KMS-11 (cell line): ENCODE measurements around the gene CCDC141.

Experiments used
- H2AFZ ChIP-seq: fragments of 200-600 bp; sonication (generic); 2 replicates; pipeline ENCODE4 v1.6.1; 2016; ENCODE audit warnings: antibody characterized with exemption, mixed run types, low read depth
- H3K27ac ChIP-seq: fragments of 200-600 bp; sonication (generic); 2 replicates; pipeline ENCODE4 v1.6.1; 2016; ENCODE audit warnings: mild to moderate bottlenecking, mixed run types
- H3K27me3 ChIP-seq: fragments of 200-600 bp; sonication (generic); 2 replicates; pipeline ENCODE4 v1.6.1; 2017; ENCODE audit warnings: mild to moderate bottlenecking, low read depth, mixed run types, moderate library complexity; ENCODE audit not compliant: insufficient read depth
- H3K36me3 ChIP-seq: fragments of 200-600 bp; sonication (generic); 2 replicates; pipeline ENCODE4 v1.6.1; 2017; ENCODE audit warnings: mild to moderate bottlenecking, mixed run types; ENCODE audit not compliant: insufficient read depth
- H3K4me1 ChIP-seq: fragments of 200-600 bp; sonication (generic); 2 replicates; pipeline ENCODE4 v1.6.1; 2016; ENCODE audit warnings: mild to moderate bottlenecking, low read depth, mixed run types; ENCODE audit not compliant: poor library complexity, severe bottlenecking
- H3K4me2 ChIP-seq: fragments of 200-600 bp; sonication (generic); 2 replicates; pipeline ENCODE4 v1.7.0; 2016; ENCODE audit warnings: mild to moderate bottlenecking, mixed run types
- H3K4me3 ChIP-seq: fragments of 200-600 bp; sonication (generic); IDR thresholded peaks from 2 replicates; pipeline ENCODE4 v1.6.1; 2017; ENCODE audit warnings: low read depth, low read length, mixed read lengths; ENCODE audit not compliant: insufficient read depth
- H3K79me2 ChIP-seq: fragments of 200-600 bp; sonication (generic); 2 replicates; pipeline ENCODE4 v1.6.1; 2016; ENCODE audit warnings: low read depth, mixed run types; ENCODE audit not compliant: insufficient read depth
- H3K9ac ChIP-seq: fragments of 200-600 bp; sonication (generic); 2 replicates; pipeline ENCODE4 v1.6.1; 2016; ENCODE audit warnings: mild to moderate bottlenecking, mixed run types
- H4K20me1 ChIP-seq: fragments of 200-600 bp; sonication (generic); 2 replicates; pipeline ENCODE4 v1.6.1; 2016; ENCODE audit warnings: mild to moderate bottlenecking, mixed run types; ENCODE audit not compliant: insufficient read depth
- TF ChIP-seq, protein P1 (sequence below): fragments of 200-600 bp; sonication (generic); conservative IDR thresholded peaks from 2 replicates; pipeline ENCODE4 v1.6.1; 2017; ENCODE audit warnings: low read depth, mild to moderate bottlenecking, antibody characterized with exemption, low read length, moderate library complexity, mixed read lengths

The CCDC141 gene

GRCh38 chr2:178962152-178962551 lies 87.8 kb downstream of the CCDC141 start:
- H3K9ac ChIP-seq, result no peak overlapping the region
- peaks cover 10% of the 10 kb centered on the region for H3K4me1 ChIP-seq
- TF ChIP-seq, protein P1, sequence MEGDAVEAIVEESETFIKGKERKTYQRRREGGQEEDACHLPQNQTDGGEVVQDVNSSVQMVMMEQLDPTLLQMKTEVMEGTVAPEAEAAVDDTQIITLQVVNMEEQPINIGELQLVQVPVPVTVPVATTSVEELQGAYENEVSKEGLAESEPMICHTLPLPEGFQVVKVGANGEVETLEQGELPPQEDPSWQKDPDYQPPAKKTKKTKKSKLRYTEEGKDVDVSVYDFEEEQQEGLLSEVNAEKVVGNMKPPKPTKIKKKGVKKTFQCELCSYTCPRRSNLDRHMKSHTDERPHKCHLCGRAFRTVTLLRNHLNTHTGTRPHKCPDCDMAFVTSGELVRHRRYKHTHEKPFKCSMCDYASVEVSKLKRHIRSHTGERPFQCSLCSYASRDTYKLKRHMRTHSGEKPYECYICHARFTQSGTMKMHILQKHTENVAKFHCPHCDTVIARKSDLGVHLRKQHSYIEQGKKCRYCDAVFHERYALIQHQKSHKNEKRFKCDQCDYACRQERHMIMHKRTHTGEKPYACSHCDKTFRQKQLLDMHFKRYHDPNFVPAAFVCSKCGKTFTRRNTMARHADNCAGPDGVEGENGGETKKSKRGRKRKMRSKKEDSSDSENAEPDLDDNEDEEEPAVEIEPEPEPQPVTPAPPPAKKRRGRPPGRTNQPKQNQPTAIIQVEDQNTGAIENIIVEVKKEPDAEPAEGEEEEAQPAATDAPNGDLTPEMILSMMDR, result no peak
- H3K79me2 ChIP-seq, result no peaks in the 10 kb centered on the region
- H3K27me3 ChIP-seq, result no peaks in the 10 kb centered on the region
- H2AFZ ChIP-seq, result no peak overlapping the region
- no peaks in the 10 kb centered on the region for H4K20me1 ChIP-seq
- no peak overlapping the region for H3K4me2 ChIP-seq
- H3K27ac ChIP-seq, result no peak overlapping the region
- no peaks in the 10 kb centered on the region for H3K36me3 ChIP-seq
- H3K4me3 ChIP-seq, result no peak overlapping the region

DNA sequence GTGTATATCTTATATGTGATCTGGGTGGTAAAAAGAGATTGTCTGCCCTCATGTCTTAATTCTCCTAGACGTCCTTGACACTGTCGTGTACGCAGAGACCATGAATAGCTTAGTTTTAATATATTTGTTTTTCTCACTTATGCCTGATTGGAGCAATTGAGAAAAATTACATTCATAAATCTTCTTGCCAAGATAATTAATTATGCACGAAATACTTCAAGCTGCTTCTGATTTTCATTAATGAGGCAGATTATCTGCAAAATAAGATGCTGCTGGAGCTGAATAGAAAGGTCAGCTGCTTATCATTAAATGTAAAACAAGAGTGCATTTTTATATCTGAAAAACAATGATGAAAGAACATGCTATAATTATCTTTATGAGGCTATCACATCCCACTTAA lies 95.9 kb downstream of the CCDC141 start:
- Histone ChIP-seq H3K4me1 (peaks cover 19% of the 10 kb centered on the region), H3K9ac (no peak overlapping the region), H3K4me3 (no peak overlapping the region), H3K27ac (no peak overlapping the region), H3K79me2 (no peaks in the 10 kb centered on the region), H2AFZ (no peak overlapping the region), H3K27me3 (no peaks in the 10 kb centered on the region), H3K36me3 (no peaks in the 10 kb centered on the region), H3K4me2 (no peak overlapping the region), H4K20me1 (no peaks in the 10 kb centered on the region)
- TF ChIP-seq, protein P1, result no peak

- no peak overlapping the region for H3K4me2 ChIP-seq
Observed at GRCh38 chr2:178951266-178952006, 98.5 kb downstream of the CCDC141 start.

GRCh38 chr2:178949584-178949983 lies 100.4 kb downstream of the CCDC141 start:
- H3K4me3 ChIP-seq, result peak overlapping the region; percentile 80
- peak overlapping the region; percentile 39 for H3K4me2 ChIP-seq
- H4K20me1 ChIP-seq, result no peaks in the 10 kb centered on the region
- peak overlapping the region; percentile 10; the same call in 1 of the 2 replicates for H3K27ac ChIP-seq
- TF ChIP-seq, protein P1, result no peak
- peaks cover 23% of the 10 kb centered on the region for H3K4me1 ChIP-seq
- H3K79me2 ChIP-seq, result no peaks in the 10 kb centered on the region
- H3K9ac ChIP-seq, result no peak overlapping the region
- H3K27me3 ChIP-seq, result no peaks in the 10 kb centered on the region
- H2AFZ ChIP-seq, result peak overlapping the region; percentile 11
- H3K36me3 ChIP-seq, result no peaks in the 10 kb centered on the region

More at GRCh38 chr2:178951266-178952006, 98.5 kb downstream of the CCDC141 start:
- peaks cover 23% of the 10 kb centered on the region for H3K4me1 ChIP-seq
- no peak overlapping the region for H3K27ac ChIP-seq
- H3K4me3 ChIP-seq, result no peak overlapping the region
- H3K9ac ChIP-seq, result no peak overlapping the region
- H3K79me2 ChIP-seq, result no peaks in the 10 kb centered on the region
- TF ChIP-seq, protein P1, result no peak
- no peaks in the 10 kb centered on the region for H4K20me1 ChIP-seq
- no peaks in the 10 kb centered on the region for H3K36me3 ChIP-seq
- H2AFZ ChIP-seq, result no peak overlapping the region
- no peaks in the 10 kb centered on the region for H3K27me3 ChIP-seq
